GM12865 (cell line): ENCODE measurements around the gene KANSL1.

Experiments used
- DNase-seq: peaks from one replicate; pipeline ENCODE4 v3.0.0; 2010; ENCODE audit warnings: low read depth
- H3K4me3 ChIP-seq: 2 replicates; pipeline ENCODE4 v1.5.1; 2011; ENCODE audit warnings: mild to moderate bottlenecking, low read depth, low read length, control low read depth
- CTCF ChIP-seq: IDR thresholded peaks from 2 replicates; pipeline ENCODE4 v1.5.1; 2011; ENCODE audit warnings: low read length, control low read depth, low read depth, inconsistent platforms; ENCODE audit not compliant: insufficient read depth; ENCODE audit errors: missing control alignments

Gene KANSL1

GRCh38 chr17:45985447-45985846, 207.8 kb downstream of the KANSL1 start:
- no peak for DNase-seq
- H3K4me3 ChIP-seq = no peak overlapping the region
- no peak for TF ChIP-seq CTCF

- no peak for DNase-seq
- H3K4me3 ChIP-seq = no peak overlapping the region
- no peak for TF ChIP-seq CTCF
These were observed 208.9 kb downstream of the KANSL1 start for GRCh38 chr17:45984368-45984767.

GRCh38 chr17:45983614-45984310, 209.5 kb downstream of the KANSL1 start:
- TF ChIP-seq CTCF = no peak
- DNase-seq = no peak
- H3K4me3 ChIP-seq = no peak overlapping the region

- no peak for DNase-seq
- H3K4me3 ChIP-seq = no peak overlapping the region
- TF ChIP-seq CTCF = no peak
These were observed 210.2 kb downstream of the KANSL1 start for GRCh38 chr17:45982791-45983613.

- H3K4me3 ChIP-seq = no peak overlapping the region
- TF ChIP-seq CTCF = no peak
- DNase-seq = no peak
These were observed 211.9 kb downstream of the KANSL1 start for GRCh38 chr17:45981306-45981705.

GRCh38 chr17:45980855-45981254, 212.4 kb downstream of the KANSL1 start:
- DNase-seq = no peak

More at GRCh38 chr17:45980855-45981254, 212.4 kb downstream of the KANSL1 start:
- no peak overlapping the region for H3K4me3 ChIP-seq
- no peak for TF ChIP-seq CTCF
